ENCODE measurements around the gene GINS1.

GRCh38 chr20:25452333-25452732, 44.9 kb downstream of the GINS1 start:
- TF ChIP-seq CTCF (IDR thresholded peaks at IDR 0.05; ENCODE audit: extremely low read depth in 1 of 2, insufficient read depth in 1 of 2, low read depth in 1 of 2, low read length in 2 of 2) (no peak), EZH2 (IDR thresholded peaks at IDR 0.05; ENCODE audit: borderline replicate concordance, low read depth, low read length, severe bottlenecking) (no peak), POLR2A (IDR thresholded peaks at IDR 0.05; ENCODE audit: low read depth, low read length) (no peak), MYC (IDR thresholded peaks at IDR 0.05; ENCODE audit: low read depth, low read length) (no peak), JUN (IDR thresholded peaks at IDR 0.05; ENCODE audit: borderline replicate concordance, insufficient read depth, insufficient read length, low read depth) (no peak), POLR2AphosphoS5 (IDR thresholded peaks at IDR 0.05; ENCODE audit: insufficient read depth, low read depth, low read length) (no peak), MAX (IDR thresholded peaks at IDR 0.05; ENCODE audit: insufficient read depth, insufficient read length) (no peak), GATA2 (IDR thresholded peaks at IDR 0.05; ENCODE audit: insufficient read depth, insufficient read length, low read depth, low read length) (no peak)

Data from endothelial cell of umbilical vein (primary cell).